Brain microvascular endothelial cell (primary cell): ENCODE data around the gene HSD17B2.

Source experiments
- DNase-seq: peaks from one replicate; pipeline ENCODE4 v3.0.0-alpha.2; 2020
- H3K27ac ChIP-seq: fragments of 250-450 bp; sonication (Bioruptor Pico); 2 replicates; pipeline ENCODE4 v1.5.1; 2020; ENCODE audit warnings: mild to moderate bottlenecking, moderate library complexity
- H3K27me3 ChIP-seq: fragments of 250-450 bp; sonication (Bioruptor Pico); replicated peaks from 2 replicates; pipeline ENCODE4 v1.5.1; 2020; ENCODE audit warnings: mild to moderate bottlenecking
- H3K36me3 ChIP-seq: fragments of 250-450 bp; sonication (Bioruptor Pico); replicated peaks from 2 replicates; pipeline ENCODE4 v1.5.1; 2020; ENCODE audit warnings: mild to moderate bottlenecking
- H3K4me3 ChIP-seq: 2 replicates; pipeline ENCODE4 v1.5.1; 2011; ENCODE audit warnings: low read depth, mild to moderate bottlenecking, control low read depth, low read length, moderate library complexity
- CTCF ChIP-seq: IDR thresholded peaks from 2 replicates; pipeline ENCODE4 v1.5.1; 2011; ENCODE audit warnings: low read depth, mild to moderate bottlenecking, moderate library complexity, low read length, control low read depth, inconsistent platforms; ENCODE audit errors: missing control alignments
- in situ Hi-C: cut with HindIII; loops from 2 replicates; pipeline ENCODE4 v1.10.0; 2017; ENCODE audit warnings: low sequenced_read_pairs, low pct_ligation_motif_present

The HSD17B2 gene

DNA sequence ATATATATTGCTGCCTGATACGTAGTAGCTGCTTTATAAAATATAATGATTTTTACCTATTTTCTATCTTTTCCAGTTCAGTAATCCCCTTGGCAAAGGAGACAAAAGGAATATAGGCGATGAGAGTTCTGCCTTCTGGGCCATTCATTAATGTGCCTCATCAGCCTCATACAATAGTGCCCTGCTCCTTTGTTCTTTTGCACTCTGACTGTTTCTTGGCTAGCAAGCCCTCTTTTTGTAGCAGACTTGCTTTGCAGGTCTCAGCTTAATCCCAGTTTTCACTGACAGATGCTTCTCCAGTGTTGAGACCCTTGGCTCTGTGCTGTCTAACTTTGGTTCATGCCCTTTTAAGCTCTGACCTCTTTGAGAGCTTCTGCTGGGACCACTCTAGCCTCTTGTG is 10.4 kb downstream of the HSD17B2 start:
- DNase-seq = no peak
- no peak for TF ChIP-seq CTCF
- no peaks in the 10 kb centered on the region for H3K36me3 ChIP-seq
- no peak overlapping the region for H3K4me3 ChIP-seq
- H3K27ac ChIP-seq = no peak overlapping the region
- H3K27me3 ChIP-seq = no peaks in the 10 kb centered on the region
- in situ Hi-C loops = no loop called here

- no peak for TF ChIP-seq CTCF
- no peak overlapping the region for H3K4me3 ChIP-seq
These were observed 11.5 kb downstream of the HSD17B2 start for GRCh38 chr16:82046541-82046940.

GRCh38 chr16:82046941-82047340 is 11.9 kb downstream of the HSD17B2 start:
- no peak for TF ChIP-seq CTCF
- Histone ChIP-seq H3K36me3 (no peaks in the 10 kb centered on the region), H3K4me3 (no peak overlapping the region), H3K27me3 (no peaks in the 10 kb centered on the region), H3K27ac (no peak overlapping the region)
- in situ Hi-C loops = no loop called here
- DNase-seq = no peak

More at GRCh38 chr16:82046541-82046940, 11.5 kb downstream of the HSD17B2 start:
- Histone ChIP-seq H3K36me3 (no peaks in the 10 kb centered on the region), H3K27me3 (no peaks in the 10 kb centered on the region), H3K27ac (no peak overlapping the region)
- in situ Hi-C loops = no loop called here
- no peak for DNase-seq

DNA sequence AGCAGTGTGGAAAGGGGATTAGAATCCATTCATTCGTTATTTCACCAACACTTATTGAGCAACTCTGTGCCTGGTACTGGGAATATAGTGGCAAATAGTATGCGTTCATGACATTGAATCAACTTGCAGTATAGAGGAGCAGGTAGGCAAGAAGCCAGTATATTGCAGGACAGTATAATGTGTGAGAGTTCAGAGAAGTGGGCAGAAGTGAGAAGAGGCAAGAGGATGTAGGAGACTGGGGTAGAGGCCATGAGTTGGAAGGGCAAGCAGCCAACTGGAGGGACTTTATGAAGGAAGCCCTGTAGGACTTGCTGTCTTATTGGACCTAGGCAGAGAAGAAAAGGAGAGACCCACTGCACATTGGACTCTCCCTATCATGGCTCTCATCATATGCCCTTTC is 12.3 kb downstream of the HSD17B2 start:
- no peak overlapping the region for H3K27ac ChIP-seq
- H3K36me3 ChIP-seq = no peaks in the 10 kb centered on the region
- no peak for TF ChIP-seq CTCF
- DNase-seq = no peak
- no peaks in the 10 kb centered on the region for H3K27me3 ChIP-seq
- H3K4me3 ChIP-seq = no peak overlapping the region
- in situ Hi-C loops = no loop called here

GRCh38 chr16:82047787-82048186 is 12.7 kb downstream of the HSD17B2 start:
- in situ Hi-C loops = no loop called here
- no peak for DNase-seq
- H3K27me3 ChIP-seq = no peaks in the 10 kb centered on the region
- no peak for TF ChIP-seq CTCF
- H3K36me3 ChIP-seq = no peaks in the 10 kb centered on the region
- H3K27ac ChIP-seq = no peak overlapping the region
- H3K4me3 ChIP-seq = no peak overlapping the region

DNA sequence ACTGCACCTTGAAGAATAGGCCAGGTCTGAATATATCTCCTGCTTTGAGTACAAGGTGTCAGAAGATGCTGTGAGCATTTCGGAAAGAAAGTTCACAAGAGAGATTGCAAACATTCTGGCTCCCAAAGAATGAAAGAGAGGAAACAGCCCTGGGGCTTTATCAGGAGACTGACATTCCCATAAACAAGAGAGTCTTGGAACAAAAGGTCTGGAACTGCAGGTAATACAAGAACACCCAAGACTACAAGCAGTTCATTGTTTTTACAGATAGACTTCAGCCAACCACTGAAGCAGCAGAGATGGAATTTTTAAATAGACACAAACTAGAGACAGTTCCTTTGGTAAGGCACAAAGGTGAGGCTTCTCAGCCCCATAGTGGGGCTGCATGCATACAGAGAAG is 14.4 kb downstream of the HSD17B2 start:
- no peak for TF ChIP-seq CTCF
- no peak for DNase-seq
- Histone ChIP-seq H3K27ac (no peak overlapping the region), H3K4me3 (no peak overlapping the region), H3K27me3 (no peaks in the 10 kb centered on the region), H3K36me3 (no peaks in the 10 kb centered on the region)
- in situ Hi-C loops = no loop called here
